Gastrocnemius medialis (tissue), 4 donors: ENCODE data around the gene FBN2.

ENCODE experiments used
- CTCF ChIP-seq, 5 experiments: fragments of 450-650 bp in 3 of 5; fragments of 200-600 bp in 2 of 5; sonication (generic) in 2 of 5; IDR thresholded peaks in 4 of 5; conservative IDR thresholded peaks in 1 of 5; 1 replicate in 4 of 5; 2 replicates in 1 of 5; pipeline ENCODE4 v1.5.1; 2016 to 2019; ENCODE audit warnings: antibody characterized with exemption in 5 of 5, mild to moderate bottlenecking in 3 of 5, moderate library complexity in 3 of 5
- POLR2A ChIP-seq, 2 donors: fragments of 450-650 bp; IDR thresholded peaks; one replicate each; pipeline ENCODE4 v1.6.1; 2017; ENCODE audit warnings: antibody characterized with exemption in 2 of 2, mild to moderate bottlenecking in 2 of 2, moderate library complexity in 2 of 2

- TF ChIP-seq CTCF (IDR thresholded peaks at IDR 0.05 in 4 of 5, conservative IDR thresholded peaks at IDR 0.05 in 1 of 5), result no peak
- no peak for TF ChIP-seq POLR2A (IDR thresholded peaks at IDR 0.05)
Observed at GRCh38 chr5:128276537-128277216, 261.4 kb downstream of the FBN2 start.
